ENCODE results near the gene IDH3G.

Gene IDH3G

DNA sequence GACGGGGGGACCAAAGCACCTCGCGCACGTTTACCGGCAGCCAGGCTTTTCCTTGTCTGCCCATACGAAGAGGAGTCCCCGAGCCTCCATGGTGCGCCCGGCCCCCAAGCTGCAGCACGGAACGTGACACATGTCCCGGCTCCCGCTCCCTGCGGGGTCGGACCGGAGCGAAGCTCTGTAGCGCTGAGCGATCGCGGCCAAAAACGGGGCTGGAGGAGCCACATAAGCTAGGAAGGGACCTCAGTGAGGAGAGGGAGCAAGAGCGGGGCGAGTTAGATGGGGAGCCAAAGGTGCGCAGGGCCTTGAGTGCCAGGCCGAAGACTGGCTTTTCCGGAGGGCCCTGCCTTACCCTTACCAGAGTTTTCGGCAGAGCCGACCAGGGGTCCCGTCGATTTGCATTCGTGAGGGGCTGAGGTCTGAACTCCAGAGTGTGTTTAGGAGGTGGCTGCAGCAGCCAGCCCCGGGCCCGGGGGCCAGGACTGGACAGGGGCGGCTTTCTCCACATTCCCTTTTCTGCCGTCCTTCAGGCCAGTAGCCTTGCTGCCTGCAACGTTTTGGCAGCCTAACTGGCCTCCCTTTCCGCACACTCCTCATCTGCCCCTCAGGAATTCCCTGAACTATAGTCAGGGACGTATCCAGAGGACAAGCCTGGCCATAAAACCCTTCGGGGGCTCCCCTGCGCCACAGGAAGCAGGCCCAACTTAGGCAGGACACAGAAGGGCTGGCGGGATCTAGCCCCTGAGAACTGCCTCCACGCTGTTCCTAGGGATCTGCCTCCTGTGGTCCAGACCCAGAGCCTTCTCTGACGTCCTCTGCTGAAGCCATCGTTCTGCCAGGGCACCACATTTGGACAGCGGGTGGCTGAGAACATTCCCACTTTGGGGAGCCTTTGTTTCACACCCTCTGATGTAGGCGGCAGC lies 982 bp upstream of the IDH3G start:
- peak overlapping the region; percentile 72 for H3K4me3 ChIP-seq (ENCODE audit: low read depth, low read length)
- TF ChIP-seq, protein P1, sequence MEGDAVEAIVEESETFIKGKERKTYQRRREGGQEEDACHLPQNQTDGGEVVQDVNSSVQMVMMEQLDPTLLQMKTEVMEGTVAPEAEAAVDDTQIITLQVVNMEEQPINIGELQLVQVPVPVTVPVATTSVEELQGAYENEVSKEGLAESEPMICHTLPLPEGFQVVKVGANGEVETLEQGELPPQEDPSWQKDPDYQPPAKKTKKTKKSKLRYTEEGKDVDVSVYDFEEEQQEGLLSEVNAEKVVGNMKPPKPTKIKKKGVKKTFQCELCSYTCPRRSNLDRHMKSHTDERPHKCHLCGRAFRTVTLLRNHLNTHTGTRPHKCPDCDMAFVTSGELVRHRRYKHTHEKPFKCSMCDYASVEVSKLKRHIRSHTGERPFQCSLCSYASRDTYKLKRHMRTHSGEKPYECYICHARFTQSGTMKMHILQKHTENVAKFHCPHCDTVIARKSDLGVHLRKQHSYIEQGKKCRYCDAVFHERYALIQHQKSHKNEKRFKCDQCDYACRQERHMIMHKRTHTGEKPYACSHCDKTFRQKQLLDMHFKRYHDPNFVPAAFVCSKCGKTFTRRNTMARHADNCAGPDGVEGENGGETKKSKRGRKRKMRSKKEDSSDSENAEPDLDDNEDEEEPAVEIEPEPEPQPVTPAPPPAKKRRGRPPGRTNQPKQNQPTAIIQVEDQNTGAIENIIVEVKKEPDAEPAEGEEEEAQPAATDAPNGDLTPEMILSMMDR (IDR thresholded peaks at IDR 0.05; ENCODE audit: low read depth, low read length), result no peak

DNA sequence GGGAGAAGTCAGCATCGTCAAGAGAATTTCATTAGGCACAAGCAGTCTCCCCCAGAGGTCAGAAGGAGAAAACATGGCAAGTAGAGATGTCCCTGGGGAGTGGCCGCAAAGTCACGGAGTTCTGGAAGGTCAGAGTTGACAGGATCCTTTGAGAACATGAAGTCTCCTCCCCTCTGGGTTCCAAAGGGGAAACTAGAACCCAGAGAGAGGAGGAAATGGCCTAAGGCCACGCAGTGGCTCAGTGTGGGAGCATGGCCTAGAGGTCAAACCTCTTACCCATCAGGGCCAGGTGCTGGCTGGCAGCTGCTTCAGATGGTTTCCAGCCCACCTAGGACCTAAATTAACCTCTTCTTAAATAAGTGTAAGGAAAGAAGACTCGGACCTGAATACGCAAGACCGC lies 884 bp downstream of the IDH3G start:
- TF ChIP-seq, protein P1 (IDR thresholded peaks at IDR 0.05; ENCODE audit: low read depth, low read length), result no peak
- H3K4me3 ChIP-seq (ENCODE audit: low read depth, low read length), result peak overlapping the region; percentile 72

DNA sequence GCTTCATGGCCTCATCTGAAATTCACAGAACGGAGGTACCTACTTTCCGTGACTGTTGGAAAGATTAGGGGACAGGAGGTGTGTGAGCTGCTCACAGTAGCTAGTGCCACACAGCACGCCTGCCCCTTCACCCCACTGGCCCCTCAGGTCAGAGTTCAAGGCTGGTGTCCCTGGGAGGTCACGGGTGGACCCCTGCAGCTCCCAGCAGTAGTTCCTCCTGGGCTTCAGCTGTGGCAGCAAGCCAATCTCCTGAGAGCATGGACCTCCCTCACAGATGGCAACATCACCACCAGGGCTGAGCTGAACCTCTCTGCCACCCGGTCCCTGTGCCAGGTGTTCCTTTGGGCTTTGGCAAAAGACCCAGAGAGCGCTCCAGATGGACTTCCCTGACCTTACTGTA lies 1.8 kb downstream of the IDH3G start:
- H3K4me3 ChIP-seq (ENCODE audit: low read depth, low read length), result no peak overlapping the region
- TF ChIP-seq, protein P1 (IDR thresholded peaks at IDR 0.05; ENCODE audit: low read depth, low read length), result no peak

DNA sequence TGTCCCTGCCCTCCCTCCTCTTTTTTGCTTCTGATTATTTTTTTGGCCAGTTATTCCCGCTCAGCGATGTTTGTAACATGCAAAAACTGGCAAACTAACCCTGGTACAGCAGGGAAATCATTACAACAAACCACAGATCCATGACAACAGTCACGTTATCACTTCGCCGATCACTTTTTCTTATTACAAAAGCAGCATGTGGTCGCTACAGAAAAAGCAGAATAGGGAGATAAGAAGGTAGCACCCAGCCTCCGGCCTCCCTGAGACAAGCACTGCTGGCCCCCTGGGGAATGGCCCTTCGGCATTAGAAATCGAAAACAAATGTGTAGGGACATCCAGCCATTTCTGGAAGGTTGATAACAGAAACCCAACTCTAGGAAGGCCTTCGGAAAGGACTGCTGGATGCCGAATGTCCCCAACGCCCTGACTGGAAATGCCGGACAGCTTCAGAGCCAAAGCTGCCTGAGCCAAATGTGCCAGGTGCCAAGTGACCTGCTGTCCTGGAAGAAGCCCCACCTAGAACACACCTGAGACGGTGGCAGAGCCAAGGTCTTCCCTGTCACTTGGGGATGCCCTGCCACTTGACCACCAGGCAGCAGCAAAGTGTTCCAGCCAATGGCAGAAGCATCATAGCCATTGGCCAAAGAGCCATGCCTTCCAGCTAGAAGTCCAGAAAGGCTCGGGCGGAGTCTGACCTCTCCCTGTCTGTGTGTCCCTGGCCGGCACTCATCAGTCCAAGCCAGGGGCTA lies 2.9 kb downstream of the IDH3G start:
- TF ChIP-seq, protein P1 (IDR thresholded peaks at IDR 0.05; ENCODE audit: low read depth, low read length), result no peak
- H3K4me3 ChIP-seq (ENCODE audit: low read depth, low read length), result no peak overlapping the region

DNA sequence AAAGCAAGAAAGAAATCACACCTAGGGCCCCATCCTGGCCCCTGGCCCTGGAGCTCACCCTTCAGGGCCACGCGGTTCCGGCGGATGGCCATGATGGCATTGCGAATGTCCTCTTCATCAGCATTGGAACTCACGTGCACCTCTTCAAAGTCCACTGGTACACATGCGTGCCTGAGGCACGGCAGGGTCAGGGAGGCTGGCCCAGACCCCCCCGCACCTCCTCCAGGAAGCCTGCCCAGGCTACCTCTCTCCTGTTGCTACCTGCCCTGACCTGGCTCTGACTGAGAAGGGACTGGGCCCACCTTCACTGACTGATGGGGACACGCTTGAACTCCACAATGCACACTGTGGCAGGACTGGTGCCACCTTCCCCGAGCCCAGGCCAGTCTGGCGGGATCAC lies 4.5 kb downstream of the IDH3G start:
- TF ChIP-seq, protein P1 (IDR thresholded peaks at IDR 0.05; ENCODE audit: low read depth, low read length), result no peak
- no peak overlapping the region for H3K4me3 ChIP-seq (ENCODE audit: low read depth, low read length)

DNA sequence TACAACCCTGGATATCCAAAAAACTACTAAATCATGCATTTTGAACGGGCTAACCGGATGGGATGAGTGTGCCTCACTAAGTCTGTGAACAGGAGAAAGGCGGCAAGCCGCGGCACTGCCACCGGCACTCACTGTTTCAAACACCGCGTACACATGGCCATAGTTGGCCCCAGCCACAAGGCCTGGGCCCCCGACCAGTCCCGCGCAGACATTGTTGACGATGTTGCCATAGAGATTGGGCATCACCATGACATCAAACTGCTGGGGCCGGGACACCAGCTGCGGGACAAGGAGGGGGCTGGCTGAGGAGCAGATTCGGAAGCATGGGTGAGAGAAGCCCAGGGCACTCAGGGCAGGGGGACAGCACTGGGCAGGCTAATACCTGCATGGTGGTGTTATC lies 7.5 kb downstream of the IDH3G start:
- TF ChIP-seq, protein P1 (IDR thresholded peaks at IDR 0.05; ENCODE audit: low read depth, low read length), result no peak
- no peak overlapping the region for H3K4me3 ChIP-seq (ENCODE audit: low read depth, low read length)

Data from WI38 (cell line).